Naive thymus-derived CD8-positive, alpha-beta T cell (primary cell): ENCODE measurements around the gene CCDC134. TPM values are rescaled to one million over a fixed set of nuclear protein-coding genes. Genes with fewer than 3 reads are reported as not detected.

Source experiments
- ATAC-seq, 2 donors: fragments of 150-1000 bp; cut with Tn5 transposase in 1 of 2; sonication (Bioruptor Pico), chemical (Tn5 transposase) in 1 of 2; 1 replicate in 1 of 2; 2 replicates in 1 of 2; pipeline ENCODE4 v1.10.0; 2021; ENCODE audit warnings: mild to moderate bottlenecking in 2 of 2, moderate library complexity in 2 of 2
- POLR2A ChIA-PET: fragments of 350-600 bp; sonication (Branson Sonifier 250); formaldehyde crosslinking; loops from one replicate; lab custom pipeline; 2021; ENCODE audit warnings: antibody characterized with exemption; lab: Charles Lee
- DNase-seq, 10 donors: peaks; one replicate each; pipeline versions ENCODE4 v3.0.0 to v3.0.0-alpha.2; 2020 to 2022
- H3K27ac Mint-ChIP-seq, 10 donors: one replicate each; pipeline ENCODE4 v1.8.0; 2020 to 2022; ENCODE audit warnings: mild to moderate bottlenecking in 10 of 10, mixed read lengths in 10 of 10, moderate library complexity in 4 of 10, inconsistent platforms in 1 of 10
- H3K27me3 Mint-ChIP-seq, 5 donors: one replicate each; pipeline ENCODE4 v1.8.0; 2021 to 2022; ENCODE audit warnings: mixed read lengths in 5 of 5
- H3K36me3 Mint-ChIP-seq, 3 donors: one replicate each; pipeline ENCODE4 v1.8.0; 2020 to 2022; ENCODE audit warnings: mixed read lengths in 3 of 3, mild to moderate bottlenecking in 2 of 3, inconsistent platforms in 1 of 3
- H3K4me1 Mint-ChIP-seq, 4 donors: one replicate each; pipeline ENCODE4 v1.8.0; 2021 to 2022; ENCODE audit warnings: mixed read lengths in 4 of 4
- H3K4me3 Mint-ChIP-seq, 10 donors: one replicate each; pipeline ENCODE4 v1.8.0; 2020 to 2022; ENCODE audit warnings: mild to moderate bottlenecking in 10 of 10, mixed read lengths in 10 of 10, moderate library complexity in 6 of 10, inconsistent platforms in 1 of 10
- H3K9me3 Mint-ChIP-seq, 9 donors: one replicate each; pipeline ENCODE4 v1.8.0; 2020 to 2022; ENCODE audit warnings: mixed read lengths in 9 of 9, mild to moderate bottlenecking in 3 of 9, inconsistent platforms in 1 of 9, moderate library complexity in 1 of 9
- polyA plus RNA-seq, 3 donors: library from polyadenylated mRNA; unstranded; fragments of 300-500 nt; fragmentation: Illumina TruSeq; gene quantifications; one replicate each; pipeline ENCODE4 v1.2.3, GENCODE V29; 2021
- total RNA-seq, 8 experiments: library from RNA in 2 of 8; stranded (reverse) in 2 of 8; gene quantifications; one replicate each; pipeline ENCODE4 v1.2.3 and lab custom pipeline; 2021 to 2026

Gene CCDC134
- total and polyA plus RNA-seq, 5 experiments from 2014 or later, result 3.5 to 23.1 (median 5.6) TPM

GRCh38 chr22:41775338-41775737 is 25.1 kb upstream of the CCDC134 start:
- peaks cover 12 to 25% (median 17%) of the 10 kb centered on the region in 4 donors for H3K4me1 Mint-ChIP-seq

GRCh38 chr22:41775976-41776375 is 24.5 kb upstream of the CCDC134 start:
- H3K27me3 Mint-ChIP-seq, result no peaks in the 10 kb centered on the region
- POLR2A ChIA-PET, result interaction anchor here (1.4 kb wide), 1 partner anchor 24 kb away, joined by 9 read pairs; the partner anchor contains the start of gene CCDC134
- no peak overlapping the region for H3K4me3 Mint-ChIP-seq
- H3K27ac Mint-ChIP-seq, result peak overlapping the region in 3 of 10 donors; percentile 24 to 57 (median 41)
- no peaks in the 10 kb centered on the region for H3K9me3 Mint-ChIP-seq
- ATAC-seq (no peak), DNase-seq (no peak)
- H3K4me1 Mint-ChIP-seq, result peaks cover 16 to 30% (median 24%) of the 10 kb centered on the region in 4 donors
- H3K36me3 Mint-ChIP-seq, result peaks cover 0 to 1% (median 0%) of the 10 kb centered on the region in 3 donors

More at GRCh38 chr22:41775338-41775737, 25.1 kb upstream of the CCDC134 start:
- no peak overlapping the region for H3K27ac Mint-ChIP-seq
- no peak overlapping the region for H3K4me3 Mint-ChIP-seq
- ATAC-seq (no peak), DNase-seq (no peak)
- H3K9me3 Mint-ChIP-seq, result no peaks in the 10 kb centered on the region
- H3K27me3 Mint-ChIP-seq, result no peaks in the 10 kb centered on the region
- POLR2A ChIA-PET, result no interaction called here
- peaks cover 0 to 1% (median 0%) of the 10 kb centered on the region in 3 donors for H3K36me3 Mint-ChIP-seq

- Mint-ChIP-seq H3K9me3 (no peaks in the 10 kb centered on the region), H3K4me1 (peaks cover 16 to 32% (median 28%) of the 10 kb centered on the region in 4 donors), H3K27me3 (no peaks in the 10 kb centered on the region), H3K36me3 (peaks cover 0 to 1% (median 0%) of the 10 kb centered on the region in 3 donors), H3K27ac (peak overlapping the region in 3 of 10 donors; percentile 10 to 71 (median 24)), H3K4me3 (no peak overlapping the region)
- DNase-seq (no peak), ATAC-seq (no peak)
- POLR2A ChIA-PET, result interaction anchor here (0.7 to 1.4 kb wide), 3 partner anchors 9 to 384 kb away, joined by 3 to 9 read pairs (median 4); partner anchors contain the start of gene CCDC134
These were observed 24.1 kb upstream of the CCDC134 start for GRCh38 chr22:41776381-41776780.

GRCh38 chr22:41777749-41778425 is 22.6 kb upstream of the CCDC134 start:
- POLR2A ChIA-PET, result interaction anchor here (0.6 to 8.0 kb wide), 3 partner anchors 20 to 1047 kb away, joined by 3 to 323 read pairs (median 4); partner anchors contain the start of gene CCDC134
- ATAC-seq (no peak), DNase-seq (no peak)
- H3K9me3 Mint-ChIP-seq, result no peaks in the 10 kb centered on the region
- H3K4me1 Mint-ChIP-seq, result peaks cover 27 to 46% (median 42%) of the 10 kb centered on the region in 4 donors
- no peaks in the 10 kb centered on the region for H3K27me3 Mint-ChIP-seq
- peaks cover 0 to 1% (median 0%) of the 10 kb centered on the region in 3 donors for H3K36me3 Mint-ChIP-seq
- H3K27ac Mint-ChIP-seq, result peak overlapping the region; percentile 48 to 99 (median 64)
- H3K4me3 Mint-ChIP-seq, result no peak overlapping the region

GRCh38 chr22:41779929-41780505 is 20.5 kb upstream of the CCDC134 start:
- peak overlapping the region; percentile 98 to 100 (median 99) for H3K27ac Mint-ChIP-seq

GRCh38 chr22:41780746-41781505 is 19.6 kb upstream of the CCDC134 start:
- POLR2A ChIA-PET, result interaction anchor here (0.6 to 8.0 kb wide), 26 partner anchors 8 to 780 kb away, joined by 3 to 323 read pairs (median 5); partner anchors contain the start of genes CCDC134, DESI1, MEI1 and NDUFA6
- Mint-ChIP-seq H3K27ac (peak overlapping the region; percentile 98 to 100 (median 99)), H3K4me3 (peak overlapping the region; percentile 80 to 93 (median 87)), H3K27me3 (no peaks in the 10 kb centered on the region), H3K36me3 (peaks cover 0 to 12% (median 4%) of the 10 kb centered on the region in 3 donors), H3K9me3 (no peaks in the 10 kb centered on the region), H3K4me1 (peaks cover 29 to 69% (median 56%) of the 10 kb centered on the region in 4 donors)
- ATAC-seq (peak; percentile 95), DNase-seq (peak; percentile 69 to 98 (median 92))

More at GRCh38 chr22:41779929-41780505, 20.5 kb upstream of the CCDC134 start:
- H3K9me3 Mint-ChIP-seq, result no peaks in the 10 kb centered on the region
- POLR2A ChIA-PET, result interaction anchor here (0.6 to 8.0 kb wide), 15 partner anchors 7 to 779 kb away, joined by 3 to 323 read pairs (median 5); partner anchors contain the start of genes CCDC134, DESI1, MEI1 and SMDT1
- no peaks in the 10 kb centered on the region for H3K27me3 Mint-ChIP-seq
- H3K36me3 Mint-ChIP-seq, result peaks cover 0 to 6% (median 4%) of the 10 kb centered on the region in 3 donors
- DNase-seq (peak in 1 of 10 donors; percentile 13), ATAC-seq (no peak)
- peaks cover 32 to 64% (median 56%) of the 10 kb centered on the region in 4 donors for H3K4me1 Mint-ChIP-seq
- peak overlapping the region; percentile 55 to 93 (median 87) for H3K4me3 Mint-ChIP-seq

GRCh38 chr22:41781507-41781906 is 19.0 kb upstream of the CCDC134 start:
- POLR2A ChIA-PET, result interaction anchor here (0.6 to 8.0 kb wide), 24 partner anchors 9 to 400 kb away, joined by 3 to 323 read pairs (median 5); partner anchors contain the start of genes CCDC134, DESI1, NDUFA6 and SMDT1
- DNase-seq (peak in 2 of 10 donors; percentile 10 to 31), ATAC-seq (peak; percentile 42 to 50)
- H3K36me3 Mint-ChIP-seq, result peaks cover 0 to 17% (median 2%) of the 10 kb centered on the region in 3 donors
- no peaks in the 10 kb centered on the region for H3K27me3 Mint-ChIP-seq
- peaks cover 29 to 69% (median 57%) of the 10 kb centered on the region in 4 donors for H3K4me1 Mint-ChIP-seq
- peak overlapping the region; percentile 80 to 93 (median 87) for H3K4me3 Mint-ChIP-seq
- no peaks in the 10 kb centered on the region for H3K9me3 Mint-ChIP-seq
- H3K27ac Mint-ChIP-seq, result peak overlapping the region; percentile 98 to 100 (median 99)

- peaks cover 32 to 76% (median 65%) of the 10 kb centered on the region in 4 donors for H3K4me1 Mint-ChIP-seq
- DNase-seq (peak in 4 of 10 donors; percentile 10 to 15 (median 12)), ATAC-seq (no peak)
- POLR2A ChIA-PET, result interaction anchor here (0.9 to 8.0 kb wide), 8 partner anchors 8 to 144 kb away, joined by 3 to 323 read pairs (median 12); partner anchors contain the start of genes CCDC134, SNU13, SREBF2 and TNFRSF13C
- peak overlapping the region; percentile 80 to 93 (median 87) for H3K4me3 Mint-ChIP-seq
- H3K9me3 Mint-ChIP-seq, result no peaks in the 10 kb centered on the region
- H3K27ac Mint-ChIP-seq, result peak overlapping the region; percentile 98 to 100 (median 99)
- no peaks in the 10 kb centered on the region for H3K27me3 Mint-ChIP-seq
- H3K36me3 Mint-ChIP-seq, result peaks cover 0 to 25% (median 2%) of the 10 kb centered on the region in 3 donors
These were observed 18.2 kb upstream of the CCDC134 start for GRCh38 chr22:41782316-41782715.

- H3K9me3 Mint-ChIP-seq, result no peaks in the 10 kb centered on the region
- peak overlapping the region; percentile 98 to 100 (median 99) for H3K27ac Mint-ChIP-seq
- DNase-seq, result no peak
- POLR2A ChIA-PET, result interaction anchor here (0.9 to 8.0 kb wide), 5 partner anchors 8 to 144 kb away, joined by 3 to 323 read pairs (median 31); partner anchors contain the start of genes CCDC134, SREBF2 and TNFRSF13C
- no peaks in the 10 kb centered on the region for H3K27me3 Mint-ChIP-seq
- peak overlapping the region; percentile 80 to 93 (median 87) for H3K4me3 Mint-ChIP-seq
- no peak for ATAC-seq
- peaks cover 31 to 80% (median 66%) of the 10 kb centered on the region in 4 donors for H3K4me1 Mint-ChIP-seq
- peaks cover 0 to 26% (median 2%) of the 10 kb centered on the region in 3 donors for H3K36me3 Mint-ChIP-seq
These were observed 17.7 kb upstream of the CCDC134 start for GRCh38 chr22:41782751-41783150.

- Mint-ChIP-seq H3K4me3 (no peak overlapping the region), H3K27me3 (no peaks in the 10 kb centered on the region), H3K9me3 (no peaks in the 10 kb centered on the region), H3K27ac (peak overlapping the region in 4 of 10 donors; percentile 34 to 86 (median 52)), H3K36me3 (peaks cover 0 to 55% (median 5%) of the 10 kb centered on the region in 3 donors), H3K4me1 (peaks cover 19 to 61% (median 38%) of the 10 kb centered on the region in 4 donors)
- POLR2A ChIA-PET, result interaction anchor here (1.3 to 2.1 kb wide), 2 partner anchors 12 to 17 kb away, joined by 3 to 20 read pairs; partner anchors contain the start of gene CCDC134
- no peak for ATAC-seq
- DNase-seq, result no peak
These were observed 13.1 kb upstream of the CCDC134 start for GRCh38 chr22:41787331-41787730.

- POLR2A ChIA-PET, result interaction anchor here (1.0 to 8.3 kb wide), 2 partner anchors 12 to 160 kb away, joined by 3 to 323 read pairs; no protein-coding TSS in a partner anchor
- H3K27ac Mint-ChIP-seq, result peak overlapping the region in 5 of 10 donors; percentile 13 to 78 (median 39)
- H3K36me3 Mint-ChIP-seq, result peaks cover 5 to 64% (median 8%) of the 10 kb centered on the region in 3 donors
- no peaks in the 10 kb centered on the region for H3K9me3 Mint-ChIP-seq
- peaks cover 5 to 15% (median 9%) of the 10 kb centered on the region in 4 donors for H3K4me1 Mint-ChIP-seq
- ATAC-seq, result no peak
- DNase-seq, result no peak
- no peaks in the 10 kb centered on the region for H3K27me3 Mint-ChIP-seq
- H3K4me3 Mint-ChIP-seq, result no peak overlapping the region
These were observed 6.6 kb upstream of the CCDC134 start for GRCh38 chr22:41793871-41794270.
